Measurements from ENCODE around the gene NFYA.

Gene NFYA

DNA sequence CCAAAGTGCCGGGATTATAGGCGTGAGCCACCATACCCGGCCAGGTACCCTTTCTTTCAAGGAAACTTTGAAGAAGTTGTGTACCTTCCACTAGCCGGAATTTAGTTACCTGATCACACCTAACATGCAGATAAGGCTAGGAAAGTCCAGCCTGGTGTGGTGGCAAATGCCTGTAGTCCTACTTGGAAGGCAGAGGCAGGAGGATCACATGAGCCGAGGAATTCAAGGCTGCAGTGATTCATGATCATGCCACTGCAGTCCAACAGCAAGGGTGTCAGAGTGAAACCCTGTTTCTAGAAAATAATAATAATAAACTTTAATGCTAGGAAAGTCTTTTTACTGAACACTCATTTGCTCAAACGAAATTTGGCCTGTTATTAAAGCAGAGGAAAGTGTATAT is 21.0 kb downstream of the NFYA start:
- DNase-seq: no peak
- H3K4me1 ChIP-seq (ENCODE audit: insufficient read depth, low read length): no peaks in the 10 kb centered on the region
- no peak for TF ChIP-seq EZH2 (IDR thresholded peaks at IDR 0.05; ENCODE audit: borderline replicate concordance, low read depth, low read length, severe bottlenecking)
- TF ChIP-seq, protein P1, sequence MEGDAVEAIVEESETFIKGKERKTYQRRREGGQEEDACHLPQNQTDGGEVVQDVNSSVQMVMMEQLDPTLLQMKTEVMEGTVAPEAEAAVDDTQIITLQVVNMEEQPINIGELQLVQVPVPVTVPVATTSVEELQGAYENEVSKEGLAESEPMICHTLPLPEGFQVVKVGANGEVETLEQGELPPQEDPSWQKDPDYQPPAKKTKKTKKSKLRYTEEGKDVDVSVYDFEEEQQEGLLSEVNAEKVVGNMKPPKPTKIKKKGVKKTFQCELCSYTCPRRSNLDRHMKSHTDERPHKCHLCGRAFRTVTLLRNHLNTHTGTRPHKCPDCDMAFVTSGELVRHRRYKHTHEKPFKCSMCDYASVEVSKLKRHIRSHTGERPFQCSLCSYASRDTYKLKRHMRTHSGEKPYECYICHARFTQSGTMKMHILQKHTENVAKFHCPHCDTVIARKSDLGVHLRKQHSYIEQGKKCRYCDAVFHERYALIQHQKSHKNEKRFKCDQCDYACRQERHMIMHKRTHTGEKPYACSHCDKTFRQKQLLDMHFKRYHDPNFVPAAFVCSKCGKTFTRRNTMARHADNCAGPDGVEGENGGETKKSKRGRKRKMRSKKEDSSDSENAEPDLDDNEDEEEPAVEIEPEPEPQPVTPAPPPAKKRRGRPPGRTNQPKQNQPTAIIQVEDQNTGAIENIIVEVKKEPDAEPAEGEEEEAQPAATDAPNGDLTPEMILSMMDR (IDR thresholded peaks at IDR 0.05; ENCODE audit: borderline replicate concordance, extremely low read depth, low read length, poor library complexity, severe bottlenecking): no peak

DNA sequence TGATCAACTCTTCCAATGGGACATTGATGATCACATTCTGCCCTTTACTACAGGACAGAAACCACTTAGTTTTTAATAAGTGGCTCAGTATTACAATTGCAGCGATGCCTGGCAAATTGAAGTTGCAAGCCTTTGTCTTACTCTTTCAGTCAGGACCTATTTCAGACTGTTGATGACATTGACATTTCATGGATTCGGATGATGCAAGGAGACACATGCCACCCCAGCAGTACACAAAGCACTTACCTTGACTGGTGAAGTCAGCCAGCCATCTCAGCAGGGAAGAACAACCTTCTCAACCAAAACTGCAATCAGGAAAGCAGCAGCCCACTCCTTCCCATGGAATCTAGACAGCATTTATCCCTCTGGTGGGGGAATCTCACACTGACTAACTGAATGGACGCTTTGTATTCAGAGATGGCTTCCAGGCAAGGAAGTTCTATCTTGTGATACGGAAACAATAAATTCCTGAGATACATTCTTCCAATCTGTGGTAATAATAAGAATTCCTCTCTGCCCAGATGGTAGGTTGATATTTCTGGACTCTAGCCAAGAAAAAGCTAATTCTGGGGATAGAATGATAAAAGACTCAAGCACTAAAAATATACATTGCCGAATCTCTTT is 24.8 kb downstream of the NFYA start:
- Histone ChIP-seq H3K9me3 (ENCODE audit: insufficient read depth, low read length, severe bottlenecking) (no peaks in the 10 kb centered on the region), H3K9ac (ENCODE audit: low read depth, low read length) (no peak overlapping the region), H3K27me3 (ENCODE audit: insufficient read depth, low read length, poor library complexity) (no peaks in the 10 kb centered on the region), H3K36me3 (ENCODE audit: insufficient read depth, low read length) (peaks cover 95% of the 10 kb centered on the region), H2AFZ (ENCODE audit: low read depth, low read length) (no peak overlapping the region), H4K20me1 (ENCODE audit: insufficient read depth, low read length) (peaks cover 11% of the 10 kb centered on the region), H3K4me3 (ENCODE audit: low read depth in 1 of 2, low read length in 2 of 2) (no peak overlapping the region), H3K4me1 (ENCODE audit: insufficient read depth, low read length) (no peaks in the 10 kb centered on the region), H3K4me2 (ENCODE audit: insufficient read depth, low read length) (no peak overlapping the region), H3K79me2 (ENCODE audit: insufficient read depth, low read length) (no peaks in the 10 kb centered on the region), H3K27ac (ENCODE audit: low read length) (no peak overlapping the region)
- ATAC-seq (ENCODE audit: insufficient read depth, low read depth) (no peak), DNase-seq (no peak)
- TF ChIP-seq EZH2 (IDR thresholded peaks at IDR 0.05; ENCODE audit: borderline replicate concordance, low read depth, low read length, severe bottlenecking): no peak
- TF ChIP-seq, protein P1 (IDR thresholded peaks at IDR 0.05; ENCODE audit: borderline replicate concordance, extremely low read depth, low read length, poor library complexity, severe bottlenecking): no peak

More for the DNA sequence above, 21.0 kb downstream of the NFYA start:
- no peaks in the 10 kb centered on the region for H3K9me3 ChIP-seq (ENCODE audit: insufficient read depth, low read length, severe bottlenecking)
- H3K27ac ChIP-seq (ENCODE audit: low read length): no peak overlapping the region
- no peak overlapping the region for H3K9ac ChIP-seq (ENCODE audit: low read depth, low read length)
- H3K36me3 ChIP-seq (ENCODE audit: insufficient read depth, low read length): peaks cover 98% of the 10 kb centered on the region
- H4K20me1 ChIP-seq (ENCODE audit: insufficient read depth, low read length): peaks cover 3% of the 10 kb centered on the region; the same call in 1 of the 2 replicates
- H3K4me3 ChIP-seq (ENCODE audit: low read depth in 1 of 2, low read length in 2 of 2): no peak overlapping the region
- no peak for ATAC-seq (ENCODE audit: insufficient read depth, low read depth)
- H3K79me2 ChIP-seq (ENCODE audit: insufficient read depth, low read length): peaks cover 8% of the 10 kb centered on the region; the same call in 1 of the 2 replicates
- no peak overlapping the region for H3K4me2 ChIP-seq (ENCODE audit: insufficient read depth, low read length)
- H3K27me3 ChIP-seq (ENCODE audit: insufficient read depth, low read length, poor library complexity): no peaks in the 10 kb centered on the region
- H2AFZ ChIP-seq (ENCODE audit: low read depth, low read length): no peak overlapping the region

DNA sequence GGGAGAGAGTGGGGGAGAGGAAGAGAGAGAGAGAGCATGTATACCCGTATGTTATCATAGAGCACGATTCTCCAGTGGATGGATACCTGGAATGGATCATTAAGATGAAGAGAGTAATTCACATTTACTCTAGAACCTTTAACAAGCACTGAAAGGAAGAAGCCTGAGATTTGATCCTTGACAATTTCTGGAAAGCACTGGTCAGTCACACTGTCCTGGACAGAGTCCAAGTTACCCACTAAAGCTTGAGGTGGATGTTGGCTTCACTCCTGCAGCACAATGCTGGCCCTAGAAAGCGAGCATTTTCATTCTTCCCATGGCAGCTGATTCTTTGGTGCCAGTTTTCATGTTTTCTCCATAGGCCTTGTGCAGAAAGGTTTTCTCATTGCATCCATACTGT is 25.6 kb downstream of the NFYA start:
- H3K9me3 ChIP-seq (ENCODE audit: insufficient read depth, low read length, severe bottlenecking): no peaks in the 10 kb centered on the region
- no peak for DNase-seq
- H3K4me3 ChIP-seq (ENCODE audit: low read depth in 1 of 2, low read length in 2 of 2): no peak overlapping the region
- H3K4me1 ChIP-seq (ENCODE audit: insufficient read depth, low read length): no peaks in the 10 kb centered on the region
- peaks cover 87% of the 10 kb centered on the region for H3K36me3 ChIP-seq (ENCODE audit: insufficient read depth, low read length)
- H2AFZ ChIP-seq (ENCODE audit: low read depth, low read length): no peak overlapping the region
- no peaks in the 10 kb centered on the region for H3K79me2 ChIP-seq (ENCODE audit: insufficient read depth, low read length)
- H3K9ac ChIP-seq (ENCODE audit: low read depth, low read length): no peak overlapping the region
- no peaks in the 10 kb centered on the region for H3K27me3 ChIP-seq (ENCODE audit: insufficient read depth, low read length, poor library complexity)
- TF ChIP-seq EZH2 (IDR thresholded peaks at IDR 0.05; ENCODE audit: borderline replicate concordance, low read depth, low read length, severe bottlenecking): no peak
- TF ChIP-seq, protein P1 (IDR thresholded peaks at IDR 0.05; ENCODE audit: borderline replicate concordance, extremely low read depth, low read length, poor library complexity, severe bottlenecking): no peak
- H3K27ac ChIP-seq (ENCODE audit: low read length): no peak overlapping the region
- no peak overlapping the region for H3K4me2 ChIP-seq (ENCODE audit: insufficient read depth, low read length)
- peaks cover 11% of the 10 kb centered on the region for H4K20me1 ChIP-seq (ENCODE audit: insufficient read depth, low read length)
- no peak for ATAC-seq (ENCODE audit: insufficient read depth, low read depth)
